Activated CD4-positive, alpha-beta T cell treated with anti-CD3 and anti-CD28 coated beads, Interleukin-2, amount 10 ng/mL, durations not matched to agents 24 days and 14 days (primary cell): Measurements from ENCODE around the gene GALNT1. TPM values are rescaled to one million over a fixed set of nuclear protein-coding genes. Genes with fewer than 3 reads are reported as not detected.

ENCODE experiments used
- DNase-seq: peaks from one replicate; pipeline ENCODE4 v3.0.0; 2022
- H3K27ac Mint-ChIP-seq: one replicate; pipeline ENCODE4 v1.8.0; 2022; ENCODE audit warnings: mild to moderate bottlenecking, mixed read lengths
- H3K27me3 Mint-ChIP-seq: one replicate; pipeline ENCODE4 v1.8.0; 2022; ENCODE audit warnings: mixed read lengths
- H3K36me3 Mint-ChIP-seq: one replicate; pipeline ENCODE4 v1.8.0; 2022; ENCODE audit warnings: low read depth, mild to moderate bottlenecking, mixed read lengths
- H3K4me1 Mint-ChIP-seq: one replicate; pipeline ENCODE4 v1.8.0; 2021; ENCODE audit warnings: mixed read lengths
- H3K4me3 Mint-ChIP-seq: one replicate; pipeline ENCODE4 v1.8.0; 2022; ENCODE audit warnings: mild to moderate bottlenecking, moderate library complexity, mixed read lengths
- H3K9me3 Mint-ChIP-seq: one replicate; pipeline ENCODE4 v1.8.0; 2021; ENCODE audit warnings: mixed read lengths
- intact Hi-C: fragments of 100-400 bp; cut with micrococcal nuclease; formaldehyde crosslinking; loops from one replicate; pipeline ENCODE4 v1.15.1; 2023
- total RNA-seq: library from RNA; stranded (reverse); gene quantifications from 2 replicates; pipeline ENCODE4 v1.2.3, GENCODE V29; 2022

The GALNT1 gene
- total RNA-seq, 1 donor from 2014 or later, result 47.0 TPM

GRCh38 chr18:35755369-35755768 is 173.8 kb downstream of the GALNT1 start:
- Mint-ChIP-seq H3K36me3 (no peaks in the 10 kb centered on the region), H3K9me3 (no peaks in the 10 kb centered on the region), H3K27me3 (peaks cover 15% of the 10 kb centered on the region), H3K4me3 (no peak overlapping the region), H3K27ac (no peak overlapping the region), H3K4me1 (no peaks in the 10 kb centered on the region)
- no peak for DNase-seq
- intact Hi-C loops, result loop anchor here (10.0 kb wide), 1 partner anchor 339 kb away; no protein-coding TSS in a partner anchor

- H3K27ac Mint-ChIP-seq, result no peak overlapping the region
- intact Hi-C loops, result loop anchor here (1.0 to 10.0 kb wide), 2 partner anchors 338 to 528 kb away; no protein-coding TSS in a partner anchor
- DNase-seq, result peak; percentile 87
- no peaks in the 10 kb centered on the region for H3K9me3 Mint-ChIP-seq
- H3K4me1 Mint-ChIP-seq, result no peaks in the 10 kb centered on the region
- no peaks in the 10 kb centered on the region for H3K36me3 Mint-ChIP-seq
- H3K4me3 Mint-ChIP-seq, result no peak overlapping the region
- H3K27me3 Mint-ChIP-seq, result peaks cover 16% of the 10 kb centered on the region
Measured at GRCh38 chr18:35756506-35757117, 175.1 kb downstream of the GALNT1 start.

Other genes with a start within 250 kb of the GALNT1 start
- gene ZNF24, start 237.3 kb upstream of the GALNT1 start, total RNA-seq, result 53.9 and 57.8 TPM in 2 replicates
- 0.19 and 0.26 TPM in 2 replicates for gene ZNF396, start 204.4 kb upstream of the GALNT1 start, total RNA-seq
- 34.7 and 37.6 TPM in 2 replicates for gene INO80C, start 83.8 kb upstream of the GALNT1 start, total RNA-seq